HG03442 (cell line): Measurements from ENCODE around the gene SMOC2.

ENCODE experiments used
- ATAC-seq: cut with Tn5 transposase; IDR thresholded peaks from one replicate; pipeline ENCODE4 v1.9.1; 2021; ENCODE audit warnings: mild to moderate bottlenecking, moderate library complexity; ENCODE audit not compliant: unreplicated experiment

Gene SMOC2

GRCh38 chr6:168641446-168641845 is 200.5 kb downstream of the SMOC2 start:
- ATAC-seq = no peak

- no peak for ATAC-seq
Measured at GRCh38 chr6:168643401-168643800, 202.4 kb downstream of the SMOC2 start.

DNA sequence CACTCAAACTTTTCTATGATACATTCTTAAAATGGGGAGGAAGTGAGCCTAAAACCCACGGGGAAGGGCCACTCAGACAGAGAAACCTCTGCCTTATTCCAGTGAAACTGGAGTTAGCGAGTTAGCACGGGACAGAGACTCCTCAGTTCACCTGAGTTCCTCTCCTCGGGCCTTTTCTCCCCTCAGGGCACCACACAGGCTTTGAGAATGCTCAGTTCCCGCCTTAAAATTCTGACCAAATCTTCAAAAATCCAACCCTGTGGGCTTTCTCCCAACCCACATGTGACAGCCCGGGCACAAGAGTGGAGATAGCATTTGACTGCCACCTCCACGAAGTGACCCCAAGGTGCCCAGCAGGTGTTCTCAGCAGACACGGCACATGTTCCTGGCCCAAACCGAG is 204.3 kb downstream of the SMOC2 start:
- ATAC-seq = no peak

- no peak for ATAC-seq
Measured at GRCh38 chr6:168647271-168647670, 206.3 kb downstream of the SMOC2 start.

DNA sequence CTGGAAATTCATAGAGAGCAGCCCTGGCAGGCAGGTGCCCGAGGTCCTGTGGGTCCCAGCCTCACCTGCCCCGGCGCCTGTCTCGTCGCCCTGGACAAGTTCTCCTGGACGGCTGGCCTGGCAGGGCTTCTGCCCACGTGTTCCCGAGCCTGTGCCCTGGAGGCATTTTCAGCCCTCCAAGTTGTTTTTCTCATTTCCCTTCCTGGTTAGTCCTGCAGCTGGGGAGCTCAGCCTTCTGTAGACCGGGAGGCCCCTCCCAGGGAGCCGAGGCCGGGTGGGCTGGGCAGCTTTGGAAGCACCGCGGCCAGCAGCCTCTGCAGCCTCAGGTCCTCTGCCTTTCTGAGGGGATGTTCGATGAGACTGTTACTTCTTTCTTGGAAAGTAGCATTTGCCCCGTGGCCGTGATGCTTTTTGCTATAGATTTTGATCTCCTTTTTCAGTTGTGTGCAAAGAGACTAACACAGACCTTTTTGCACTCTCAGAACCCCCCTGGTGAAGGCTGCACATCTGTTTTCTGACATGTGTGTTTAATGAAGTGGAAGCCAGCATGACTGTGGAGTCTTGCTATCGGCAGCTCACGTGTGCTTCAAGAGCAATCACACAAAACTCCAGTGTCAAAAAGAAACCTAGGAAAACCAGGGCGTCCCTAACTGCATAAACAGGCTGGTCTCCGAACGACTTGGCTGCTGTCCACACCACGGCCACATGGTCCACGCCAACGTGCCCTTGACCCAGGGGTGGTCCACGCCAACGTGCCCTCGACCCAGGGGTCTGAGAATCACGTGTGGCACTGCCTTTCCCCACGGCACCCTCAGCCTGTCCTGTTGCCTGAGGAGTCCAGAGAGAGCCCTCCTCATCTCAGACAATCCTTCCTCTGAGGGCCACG is 207.5 kb downstream of the SMOC2 start:
- no peak for ATAC-seq

DNA sequence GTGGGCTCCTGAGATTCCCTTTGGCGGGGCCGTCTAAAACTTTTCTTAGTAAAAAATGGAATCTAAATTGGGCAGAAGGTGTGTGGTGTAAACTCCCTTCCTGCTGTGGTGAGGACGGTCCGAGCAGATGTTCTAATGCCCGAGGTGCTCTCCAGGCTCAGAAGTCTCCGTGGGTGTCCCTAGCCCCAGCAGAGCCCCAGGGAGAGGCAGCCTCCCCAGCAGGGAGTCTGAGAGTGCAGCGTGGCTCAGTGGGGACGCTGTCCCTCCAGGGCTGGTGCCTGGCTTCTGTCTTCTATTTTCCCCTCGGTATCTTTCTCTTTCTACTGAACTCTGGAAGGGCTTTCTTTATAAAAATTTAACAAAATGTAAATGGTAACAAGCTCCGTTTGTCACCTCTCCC is 208.2 kb downstream of the SMOC2 start:
- no peak for ATAC-seq

GRCh38 chr6:168650671-168651111 is 209.7 kb downstream of the SMOC2 start:
- no peak for ATAC-seq

- ATAC-seq = no peak
Measured at GRCh38 chr6:168655462-168656152, 214.6 kb downstream of the SMOC2 start.

DNA sequence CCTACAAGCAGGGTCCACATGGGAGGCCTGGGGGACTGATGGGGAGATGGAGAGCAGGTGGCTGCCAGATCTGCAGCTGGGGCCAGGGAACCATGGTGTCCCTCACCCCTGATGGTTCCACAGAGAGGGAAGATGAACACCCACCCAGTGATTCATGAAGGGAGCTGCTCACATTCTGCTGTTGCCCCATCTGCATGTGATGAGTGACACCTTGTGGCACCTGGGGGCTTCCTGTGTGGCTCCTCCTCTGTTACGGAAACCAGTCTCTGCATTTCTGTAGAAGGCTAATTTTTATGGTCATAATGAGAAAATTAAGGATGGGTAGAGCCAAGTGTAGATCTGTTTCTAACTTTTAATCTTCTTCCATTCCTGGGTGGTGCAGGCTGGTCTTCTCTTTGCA is 217.1 kb downstream of the SMOC2 start:
- no peak for ATAC-seq

GRCh38 chr6:168660400-168660945 is 219.5 kb downstream of the SMOC2 start:
- ATAC-seq = no peak

- no peak for ATAC-seq
Measured at GRCh38 chr6:168662301-168662936, 221.4 kb downstream of the SMOC2 start.

- ATAC-seq = no peak
Measured at GRCh38 chr6:168663041-168663440, 222.1 kb downstream of the SMOC2 start.

- ATAC-seq = no peak
Measured at GRCh38 chr6:168664956-168665355, 224.0 kb downstream of the SMOC2 start.

DNA sequence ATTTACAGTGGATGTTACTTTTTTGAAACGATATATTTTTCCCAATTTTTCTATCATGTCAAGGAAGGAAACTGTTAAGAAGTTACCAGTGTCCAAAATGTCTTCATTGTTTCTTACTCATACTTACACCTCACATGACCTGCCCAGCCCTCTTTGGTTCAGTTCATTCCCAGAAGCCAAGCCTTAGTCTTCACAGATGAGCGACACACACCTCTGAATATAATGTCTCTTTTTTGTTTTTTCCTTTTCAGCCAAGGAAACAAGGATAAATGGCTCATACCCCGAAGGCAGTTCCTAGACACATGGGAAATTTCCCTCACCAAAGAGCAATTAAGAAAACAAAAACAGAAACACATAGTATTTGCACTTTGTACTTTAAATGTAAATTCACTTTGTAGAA is 225.2 kb downstream of the SMOC2 start:
- no peak for ATAC-seq

GRCh38 chr6:168666699-168667427 is 225.9 kb downstream of the SMOC2 start:
- no peak for ATAC-seq

GRCh38 chr6:168667428-168667805 is 226.4 kb downstream of the SMOC2 start:
- no peak for ATAC-seq

DNA sequence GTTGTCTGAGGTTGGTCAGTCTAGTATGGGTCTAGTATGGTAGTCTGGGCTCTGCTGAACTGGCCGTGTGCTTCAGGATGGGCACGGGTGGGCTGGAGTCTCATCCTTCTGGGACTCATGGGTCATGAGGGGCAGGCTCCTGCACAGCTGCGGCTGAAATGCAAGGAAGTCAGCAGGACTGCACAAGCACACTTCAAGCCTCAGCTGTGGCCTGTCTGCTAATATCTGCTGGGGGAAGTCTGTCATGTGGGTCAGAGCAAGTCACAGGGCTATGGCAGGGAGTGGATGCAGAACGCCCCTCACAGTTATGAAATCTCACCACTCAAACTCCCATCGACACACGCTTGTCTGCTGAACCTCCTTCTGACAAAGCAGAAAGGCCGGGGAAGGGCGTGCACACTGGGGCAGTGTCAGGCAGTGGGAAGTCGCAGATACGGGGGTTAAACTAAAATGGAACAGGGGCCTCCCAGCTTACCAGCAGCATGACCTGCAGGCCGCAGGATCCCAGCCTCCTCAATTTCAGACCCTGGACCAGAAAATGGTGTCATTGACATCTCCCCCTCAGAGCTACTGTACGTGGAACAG is 229.5 kb downstream of the SMOC2 start:
- ATAC-seq = no peak

GRCh38 chr6:168671028-168671862 is 230.3 kb downstream of the SMOC2 start:
- no peak for ATAC-seq

DNA sequence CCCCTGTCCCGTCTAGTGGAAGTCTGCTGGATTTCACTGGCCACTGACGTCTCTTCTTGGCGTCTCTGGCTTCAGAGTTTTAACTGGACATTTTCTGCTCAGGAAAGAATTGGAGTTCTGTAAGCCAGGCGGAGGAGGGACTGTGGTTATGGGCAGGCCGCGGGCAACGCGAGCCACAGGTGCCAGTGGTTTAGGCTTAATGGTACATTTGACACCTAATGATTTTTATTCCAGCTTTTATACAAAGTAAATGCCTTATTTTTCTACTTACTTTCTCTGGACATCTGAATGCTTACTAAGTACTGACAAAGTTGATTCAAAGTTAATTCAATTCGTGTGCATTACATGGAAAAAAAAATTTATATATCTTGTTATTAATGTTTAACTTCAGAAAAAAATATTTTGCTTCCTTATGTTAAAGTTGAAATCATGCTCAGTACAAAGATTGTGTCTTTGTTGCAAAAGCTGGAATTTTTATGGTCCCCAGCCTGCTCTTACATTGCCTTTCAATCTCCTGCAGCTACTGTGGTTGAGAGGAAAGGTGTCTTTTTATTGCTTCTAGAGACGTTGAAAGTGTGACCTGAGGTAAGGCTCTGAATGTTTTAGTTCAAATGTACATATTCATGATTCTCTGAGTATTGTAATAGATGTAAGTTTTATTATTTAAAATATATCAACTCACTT is 231.0 kb downstream of the SMOC2 start:
- no peak for ATAC-seq
